Endothelial cell of umbilical vein (primary cell): ENCODE data around the gene SPRR1A.

Experiments
- EZH2 ChIP-seq: IDR thresholded peaks from 2 replicates; pipeline ENCODE4 v1.6.1; 2012; ENCODE audit warnings: borderline replicate concordance, low read depth, mild to moderate bottlenecking, moderate library complexity, low read length, inconsistent platforms; ENCODE audit not compliant: severe bottlenecking
- GATA2 ChIP-seq: IDR thresholded peaks from 2 replicates; pipeline ENCODE4 v1.7.0; 2011; ENCODE audit warnings: low read depth, mild to moderate bottlenecking, moderate library complexity, mixed read lengths, low read length; ENCODE audit not compliant: insufficient read length, insufficient read depth
- POLR2A ChIP-seq: IDR thresholded peaks from 2 replicates; pipeline ENCODE4 v1.6.1; 2012; ENCODE audit warnings: low read depth, mild to moderate bottlenecking, control low read depth, low read length
- POLR2AphosphoS5 ChIP-seq: IDR thresholded peaks from 2 replicates; pipeline ENCODE4 v1.6.1; 2012; ENCODE audit warnings: low read depth, mild to moderate bottlenecking, control low read depth, low read length, moderate library complexity; ENCODE audit not compliant: insufficient read depth
- TF ChIP-seq, protein P1 (sequence below), 2 donors: IDR thresholded peaks; 1 replicate in 1 of 2; 2 replicates in 1 of 2; pipeline ENCODE4 v1.5.1; 2011; ENCODE audit warnings: low read length in 2 of 2, mild to moderate bottlenecking in 2 of 2, moderate library complexity in 2 of 2, control low read depth in 1 of 2, inconsistent platforms in 1 of 2, low read depth in 1 of 2; ENCODE audit not compliant: insufficient read depth in 1 of 2; ENCODE audit errors: extremely low read depth in 1 of 2
- TF ChIP-seq, protein P2 (sequence below): IDR thresholded peaks from 2 replicates; pipeline ENCODE4 v1.6.1; 2011; ENCODE audit not compliant: insufficient read depth, insufficient read length

DNA sequence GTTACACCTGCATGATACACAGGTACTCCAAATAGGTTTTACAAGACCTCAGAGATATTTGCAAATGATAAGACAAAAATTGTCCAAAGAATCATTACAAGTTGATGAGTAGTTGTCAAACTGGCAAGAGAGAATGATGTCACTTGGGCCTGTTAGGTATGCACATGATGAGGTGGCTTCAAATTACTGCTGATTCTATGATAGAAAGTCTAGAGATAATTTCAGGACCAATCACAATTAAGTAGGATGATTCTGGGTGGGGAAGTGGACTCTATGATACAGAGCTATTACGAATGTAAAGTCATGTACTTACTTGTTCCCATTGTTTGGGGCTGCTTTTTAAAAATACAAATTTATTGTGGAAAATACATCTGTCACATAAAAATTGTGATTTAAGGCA is 41.9 kb downstream of the SPRR1A start:
- TF ChIP-seq POLR2A (no peak), GATA2 (no peak), EZH2 (no peak), POLR2AphosphoS5 (no peak)
- TF ChIP-seq, protein P1, sequence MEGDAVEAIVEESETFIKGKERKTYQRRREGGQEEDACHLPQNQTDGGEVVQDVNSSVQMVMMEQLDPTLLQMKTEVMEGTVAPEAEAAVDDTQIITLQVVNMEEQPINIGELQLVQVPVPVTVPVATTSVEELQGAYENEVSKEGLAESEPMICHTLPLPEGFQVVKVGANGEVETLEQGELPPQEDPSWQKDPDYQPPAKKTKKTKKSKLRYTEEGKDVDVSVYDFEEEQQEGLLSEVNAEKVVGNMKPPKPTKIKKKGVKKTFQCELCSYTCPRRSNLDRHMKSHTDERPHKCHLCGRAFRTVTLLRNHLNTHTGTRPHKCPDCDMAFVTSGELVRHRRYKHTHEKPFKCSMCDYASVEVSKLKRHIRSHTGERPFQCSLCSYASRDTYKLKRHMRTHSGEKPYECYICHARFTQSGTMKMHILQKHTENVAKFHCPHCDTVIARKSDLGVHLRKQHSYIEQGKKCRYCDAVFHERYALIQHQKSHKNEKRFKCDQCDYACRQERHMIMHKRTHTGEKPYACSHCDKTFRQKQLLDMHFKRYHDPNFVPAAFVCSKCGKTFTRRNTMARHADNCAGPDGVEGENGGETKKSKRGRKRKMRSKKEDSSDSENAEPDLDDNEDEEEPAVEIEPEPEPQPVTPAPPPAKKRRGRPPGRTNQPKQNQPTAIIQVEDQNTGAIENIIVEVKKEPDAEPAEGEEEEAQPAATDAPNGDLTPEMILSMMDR (IDR thresholded peaks at IDR 0.05; ENCODE audit: extremely low read depth in 1 of 2, insufficient read depth in 1 of 2, low read depth in 1 of 2, low read length in 2 of 2), result no peak
- TF ChIP-seq, protein P2, sequence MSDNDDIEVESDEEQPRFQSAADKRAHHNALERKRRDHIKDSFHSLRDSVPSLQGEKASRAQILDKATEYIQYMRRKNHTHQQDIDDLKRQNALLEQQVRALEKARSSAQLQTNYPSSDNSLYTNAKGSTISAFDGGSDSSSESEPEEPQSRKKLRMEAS, result no peak
